DOHH2 (cell line): ENCODE results near the gene MED12L.

ENCODE experiments used
- H3F3A ChIP-seq: fragments of 200-600 bp; sonication (generic), shearing (Covaris generic); 2 replicates; pipeline ENCODE4 v1.6.0; 2016; ENCODE audit warnings: antibody characterized with exemption, mild to moderate bottlenecking; ENCODE audit not compliant: control insufficient read depth, insufficient read depth
- H3K27ac ChIP-seq: fragments of 200-600 bp; sonication (generic); 2 replicates; pipeline ENCODE4 v1.5.1; 2014; ENCODE audit warnings: low read depth, mild to moderate bottlenecking, low read length, moderate library complexity
- H3K27me3 ChIP-seq: fragments of 200-600 bp; sonication (generic); 2 replicates; pipeline ENCODE4 v1.6.1; 2014; ENCODE audit warnings: mild to moderate bottlenecking, low read length, mixed read lengths; ENCODE audit not compliant: control insufficient read depth
- H3K36me3 ChIP-seq: fragments of 200-600 bp; sonication (generic); 2 replicates; pipeline ENCODE4 v1.6.1; 2014; ENCODE audit warnings: mild to moderate bottlenecking, low read length, moderate library complexity, mixed read lengths; ENCODE audit not compliant: control insufficient read depth
- H3K4me1 ChIP-seq: fragments of 200-600 bp; sonication (generic); 2 replicates; pipeline ENCODE4 v1.6.1; 2014; ENCODE audit warnings: mild to moderate bottlenecking, low read length, mixed read lengths; ENCODE audit not compliant: control insufficient read depth
- H3K4me2 ChIP-seq: fragments of 200-600 bp; sonication (generic); 2 replicates; pipeline ENCODE4 v1.6.0; 2014; ENCODE audit warnings: mild to moderate bottlenecking, low read length, moderate library complexity
- H3K4me3 ChIP-seq: fragments of 200-600 bp; sonication (generic); 2 replicates; pipeline ENCODE4 v1.5.1; 2014; ENCODE audit warnings: mild to moderate bottlenecking, low read length, mixed read lengths
- H3K79me2 ChIP-seq: fragments of 200-600 bp; sonication (generic); 2 replicates; pipeline ENCODE4 v1.6.1; 2014; ENCODE audit warnings: mild to moderate bottlenecking, low read length, mixed read lengths; ENCODE audit not compliant: control insufficient read depth
- H3K9me2 ChIP-seq: fragments of 200-600 bp; sonication (generic); replicated peaks from 2 replicates; pipeline ENCODE4 v1.6.1; 2014; ENCODE audit warnings: mild to moderate bottlenecking, low read length, mixed read lengths; ENCODE audit not compliant: control insufficient read depth
- H3K9me3 ChIP-seq: fragments of 200-600 bp; sonication (generic); 2 replicates; pipeline ENCODE4 v1.6.1; 2014; ENCODE audit warnings: antibody characterized with exemption, low read length, mixed read lengths; ENCODE audit not compliant: control insufficient read depth, insufficient read depth
- H4K20me1 ChIP-seq: fragments of 200-600 bp; sonication (generic); 2 replicates; pipeline ENCODE4 v1.6.0; 2014; ENCODE audit warnings: low read depth, mild to moderate bottlenecking, antibody characterized with exemption, low read length, moderate library complexity; ENCODE audit not compliant: control insufficient read depth, insufficient read depth
- CTCF ChIP-seq: fragments of 200-600 bp; sonication (generic); IDR thresholded peaks from one replicate; pipeline ENCODE4 v1.5.1; 2014; ENCODE audit warnings: antibody characterized with exemption, mild to moderate bottlenecking, low read depth, low read length; ENCODE audit not compliant: poor library complexity, severe bottlenecking
- EZH2phosphoT487 ChIP-seq: fragments of 200-600 bp; sonication (generic); IDR thresholded peaks from 2 replicates; pipeline ENCODE4 v1.6.1; 2017; ENCODE audit warnings: borderline replicate concordance, mild to moderate bottlenecking, antibody characterized with exemption, low read length, moderate library complexity, mixed read lengths

MED12L gene

DNA sequence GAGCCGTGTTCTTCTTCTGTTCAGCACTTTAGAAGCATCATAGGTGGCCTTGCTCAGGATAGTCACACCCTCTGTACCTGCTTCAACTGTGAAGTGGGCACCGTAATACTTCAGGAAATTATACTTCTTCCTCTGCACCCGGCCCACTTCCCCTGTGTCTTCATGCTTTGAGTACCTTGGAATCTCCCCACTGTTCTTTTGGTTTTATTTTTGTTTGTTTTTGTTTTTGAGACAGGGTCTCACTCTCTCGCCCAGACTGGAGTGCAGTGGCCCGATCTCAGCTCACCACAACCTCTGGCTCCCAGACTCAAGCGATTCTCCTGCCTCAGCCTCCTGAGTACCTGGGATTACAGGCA lies 191.2 kb downstream of the MED12L start:
- no peaks in the 10 kb centered on the region for H3K27me3 ChIP-seq
- H3K79me2 ChIP-seq = no peaks in the 10 kb centered on the region
- no peak overlapping the region for H3K4me2 ChIP-seq
- no peaks in the 10 kb centered on the region for H3K9me3 ChIP-seq
- H3F3A ChIP-seq = no peaks in the 10 kb centered on the region
- no peak overlapping the region for H3K4me3 ChIP-seq
- H3K9me2 ChIP-seq = no peaks in the 10 kb centered on the region
- no peaks in the 10 kb centered on the region for H3K36me3 ChIP-seq
- H4K20me1 ChIP-seq = no peaks in the 10 kb centered on the region
- no peak overlapping the region for H3K27ac ChIP-seq
- no peak for TF ChIP-seq CTCF
- no peak for TF ChIP-seq EZH2phosphoT487
- H3K4me1 ChIP-seq = peaks cover 20% of the 10 kb centered on the region

- H3K4me3 ChIP-seq = no peak within 1 kb of the TSS
- no peak within 1 kb of the TSS for H3K27ac ChIP-seq
- no peaks in the 10 kb centered on the region for H3F3A ChIP-seq
- H3K36me3 ChIP-seq = no peaks in the 10 kb centered on the region
- TF ChIP-seq CTCF = no peak
- no peak for TF ChIP-seq EZH2phosphoT487
- H3K9me2 ChIP-seq = no peaks in the 10 kb centered on the region
- no peaks in the 10 kb centered on the region for H4K20me1 ChIP-seq
- peaks cover 20% of the 10 kb centered on the region for H3K4me1 ChIP-seq
- no peaks in the 10 kb centered on the region for H3K9me3 ChIP-seq
- peak within 1 kb of the TSS; percentile 30 for H3K4me2 ChIP-seq
- H3K79me2 ChIP-seq = no peaks in the 10 kb centered on the region
- no peaks in the 10 kb centered on the region for H3K27me3 ChIP-seq
These were observed 192.8 kb downstream of the MED12L start, which contains the start of gene P2RY14 for GRCh38 chr3:151278230-151278629. P2RY14 (minus strand) TSS chr3:151278542; CDS start chr3:151214316, 64,226 bp downstream.

DNA sequence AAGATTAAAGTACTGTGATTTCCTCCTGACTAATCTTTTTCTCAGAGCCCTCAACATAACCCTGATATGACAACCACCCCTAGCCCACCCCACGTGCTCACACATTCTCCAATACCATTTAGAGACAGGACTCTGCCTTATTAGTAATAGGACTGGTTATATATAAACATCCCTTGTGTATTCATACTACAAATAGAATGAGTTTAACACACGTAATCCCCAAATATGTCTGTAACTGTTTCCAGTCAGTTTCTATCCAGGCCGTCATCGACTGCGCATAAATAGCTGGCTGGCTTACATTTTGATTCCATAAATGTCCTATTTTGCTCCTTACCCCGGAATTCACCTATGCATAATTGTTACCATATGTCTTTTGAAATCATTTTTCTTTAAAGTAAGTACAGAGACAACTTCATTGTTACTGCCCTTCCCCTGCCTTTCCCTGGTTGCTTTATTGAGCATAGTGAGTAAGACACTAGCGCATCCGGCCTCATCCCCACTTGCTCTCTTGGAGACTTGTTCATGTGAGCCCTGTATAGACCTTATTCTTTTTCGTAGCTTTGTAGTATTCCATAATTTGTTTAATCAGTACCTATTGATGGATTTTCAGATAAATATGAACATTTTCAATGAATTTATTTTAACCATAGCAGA lies 196.3 kb downstream of the MED12L start:
- no peaks in the 10 kb centered on the region for H3K79me2 ChIP-seq
- H3K4me2 ChIP-seq = no peak overlapping the region
- H3K36me3 ChIP-seq = no peaks in the 10 kb centered on the region
- no peak overlapping the region for H3K27ac ChIP-seq
- no peak overlapping the region for H3K4me3 ChIP-seq
- no peaks in the 10 kb centered on the region for H3K9me2 ChIP-seq
- H3F3A ChIP-seq = no peaks in the 10 kb centered on the region
- peaks cover 14% of the 10 kb centered on the region for H3K4me1 ChIP-seq
- no peaks in the 10 kb centered on the region for H4K20me1 ChIP-seq
- H3K27me3 ChIP-seq = no peaks in the 10 kb centered on the region
- no peaks in the 10 kb centered on the region for H3K9me3 ChIP-seq
- no peak for TF ChIP-seq EZH2phosphoT487
- TF ChIP-seq CTCF = no peak
